Measurements from ENCODE around the gene AP1M1. TPM values are rescaled to one million over a fixed set of nuclear protein-coding genes. Genes with fewer than 3 reads are reported as not detected.

AP1M1 gene
- total RNA-seq, 2 donors from 2014 or later, result 77.5 to 121 TPM

- ATAC-seq (ENCODE audit: insufficient number of reproducible peaks, low FRiP score, low read depth) (no peak), DNase-seq (ENCODE audit: low spot score) (no peak)
- no peaks in the 10 kb centered on the region for H3K27me3 ChIP-seq (replicated peaks; ENCODE audit: insufficient read depth)
- no peak overlapping the region for H3K4me3 ChIP-seq
- H3K36me3 ChIP-seq, result peaks cover 73% of the 10 kb centered on the region
- TF ChIP-seq CTCF (IDR thresholded peaks at IDR 0.05), result no peak
- H3K27ac ChIP-seq, result no peak overlapping the region
- H3K9me3 ChIP-seq, result no peaks in the 10 kb centered on the region
- peaks cover 0 to 7% of the 10 kb centered on the region in 2 donors for H3K4me1 ChIP-seq (ENCODE audit: control insufficient read depth in 1 of 2, low read depth in 2 of 2)
Observed at GRCh38 chr19:16205205-16206045, 7.7 kb downstream of the AP1M1 start.

GRCh38 chr19:16206046-16206605 lies 8.4 kb downstream of the AP1M1 start:
- no peak for TF ChIP-seq CTCF (IDR thresholded peaks at IDR 0.05)
- H3K4me1 ChIP-seq (ENCODE audit: control insufficient read depth in 1 of 2, low read depth in 2 of 2), result peaks cover 0 to 7% of the 10 kb centered on the region in 2 donors
- H3K4me3 ChIP-seq, result no peak overlapping the region
- H3K36me3 ChIP-seq, result peaks cover 80% of the 10 kb centered on the region
- no peaks in the 10 kb centered on the region for H3K27me3 ChIP-seq (replicated peaks; ENCODE audit: insufficient read depth)
- no peaks in the 10 kb centered on the region for H3K9me3 ChIP-seq
- H3K27ac ChIP-seq, result no peak overlapping the region
- DNase-seq (ENCODE audit: low spot score) (no peak), ATAC-seq (ENCODE audit: insufficient number of reproducible peaks, low FRiP score, low read depth) (no peak)

- ATAC-seq (ENCODE audit: insufficient number of reproducible peaks, low FRiP score, low read depth) (no peak), DNase-seq (ENCODE audit: low spot score) (no peak)
- Histone ChIP-seq H3K4me3 (no peak overlapping the region), H3K27me3 (replicated peaks; ENCODE audit: insufficient read depth) (no peaks in the 10 kb centered on the region), H3K36me3 (peaks cover 85% of the 10 kb centered on the region), H3K27ac (no peak overlapping the region), H3K9me3 (no peaks in the 10 kb centered on the region), H3K4me1 (ENCODE audit: control insufficient read depth in 1 of 2, low read depth in 2 of 2) (peaks cover 0 to 7% of the 10 kb centered on the region in 2 donors)
- TF ChIP-seq CTCF (IDR thresholded peaks at IDR 0.05), result no peak
Observed at GRCh38 chr19:16206637-16207036, 8.9 kb downstream of the AP1M1 start.

GRCh38 chr19:16207063-16207462 lies 9.4 kb downstream of the AP1M1 start:
- Histone ChIP-seq H3K36me3 (peaks cover 88% of the 10 kb centered on the region), H3K9me3 (no peaks in the 10 kb centered on the region), H3K4me3 (no peak overlapping the region), H3K27ac (no peak overlapping the region), H3K4me1 (ENCODE audit: control insufficient read depth in 1 of 2, low read depth in 2 of 2) (peaks cover 0 to 7% of the 10 kb centered on the region in 2 donors), H3K27me3 (replicated peaks; ENCODE audit: insufficient read depth) (no peaks in the 10 kb centered on the region)
- DNase-seq (ENCODE audit: low spot score) (no peak), ATAC-seq (ENCODE audit: insufficient number of reproducible peaks, low FRiP score, low read depth) (no peak)
- TF ChIP-seq CTCF (IDR thresholded peaks at IDR 0.05), result no peak

- no peak for DNase-seq (ENCODE audit: low spot score)
- no peak for ATAC-seq (ENCODE audit: insufficient number of reproducible peaks, low FRiP score, low read depth)
- peaks cover 83% of the 10 kb centered on the region for H3K36me3 ChIP-seq
- no peaks in the 10 kb centered on the region for H3K27me3 ChIP-seq (replicated peaks; ENCODE audit: insufficient read depth)
- no peak overlapping the region for H3K27ac ChIP-seq
- H3K4me1 ChIP-seq (ENCODE audit: control insufficient read depth in 1 of 2, low read depth in 2 of 2), result peaks cover 0 to 7% of the 10 kb centered on the region in 2 donors
- no peak for TF ChIP-seq CTCF (IDR thresholded peaks at IDR 0.05)
- no peak overlapping the region for H3K4me3 ChIP-seq
- H3K9me3 ChIP-seq, result no peaks in the 10 kb centered on the region
Observed at GRCh38 chr19:16207490-16208025, 9.8 kb downstream of the AP1M1 start.

All from thoracic aorta (tissue), 2 donors.